Measurements from ENCODE around the gene KCND3.

GRCh38 chr1:111938536-111938935 is 50.9 kb downstream of the KCND3 start:
- TF ChIP-seq FOS (IDR thresholded peaks at IDR 0.05; ENCODE audit: low read depth, low read length) (no peak), CTCF (conservative IDR thresholded peaks at IDR 0.05; ENCODE audit: low read depth, low read length) (no peak), RCOR1 (IDR thresholded peaks at IDR 0.05; ENCODE audit: insufficient replicate concordance, low read length) (no peak), RAD21 (IDR thresholded peaks at IDR 0.05; ENCODE audit: low read length) (no peak), POLR2A (IDR thresholded peaks at IDR 0.05; ENCODE audit: low read depth, low read length) (no peak), MXI1 (IDR thresholded peaks at IDR 0.05; ENCODE audit: borderline replicate concordance, low read depth, low read length) (no peak)

Data from IMR-90 (cell line).